ENCODE measurements around the gene SPRYD3.

DNA sequence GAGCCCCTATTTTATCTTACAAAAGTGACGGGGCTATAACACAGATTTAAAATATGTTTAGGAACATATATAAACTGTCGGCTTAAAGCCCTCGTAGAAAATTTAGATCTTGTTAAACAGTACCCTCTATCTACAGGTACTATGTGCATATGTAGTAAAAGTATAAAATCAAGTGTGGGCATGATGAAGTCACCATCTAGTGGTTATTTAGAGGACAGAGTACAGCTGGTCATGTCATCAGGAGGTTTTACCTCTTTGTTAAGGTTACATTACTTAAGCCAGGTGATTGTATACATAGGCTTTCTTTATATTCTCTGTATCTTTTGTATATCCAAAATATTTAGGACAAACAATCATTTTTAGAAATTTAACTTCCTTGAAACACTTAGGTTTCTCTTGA, 47.6 kb downstream of the SPRYD3 start:
- TF ChIP-seq POLR2A (IDR thresholded peaks at IDR 0.05; ENCODE audit: low read depth, low read length) (no peak), TAF1 (IDR thresholded peaks at IDR 0.05; ENCODE audit: low read depth, low read length) (no peak), POLR2AphosphoS5 (IDR thresholded peaks at IDR 0.05; ENCODE audit: low read depth, low read length) (no peak), PAX5 (IDR thresholded peaks at IDR 0.05; ENCODE audit: insufficient read depth, low read length, severe bottlenecking) (no peak)
